H9 (cell line): ENCODE data around the gene SLC25A48. TPM values are rescaled to one million over a fixed set of nuclear protein-coding genes. Genes with fewer than 3 reads are reported as not detected.

Experiments used
- DNase-seq: peaks from one replicate; pipeline ENCODE4 v3.0.0-alpha.2; 2017
- H2AFZ ChIP-seq: one replicate; pipeline ENCODE4 v1.6.1; 2013; ENCODE audit warnings: mild to moderate bottlenecking, low read length, control low read depth, moderate library complexity
- H2AK5ac ChIP-seq: 2 replicates; pipeline ENCODE4 v1.6.1; 2013; ENCODE audit warnings: low read length, control low read depth, mixed read lengths; ENCODE audit not compliant: insufficient read length
- H2BK120ac ChIP-seq: one replicate; pipeline ENCODE4 v1.6.1; 2013; ENCODE audit warnings: low read depth, mild to moderate bottlenecking, low read length, control low read depth, inconsistent platforms; ENCODE audit not compliant: poor library complexity, severe bottlenecking
- H2BK12ac ChIP-seq: 2 replicates; pipeline ENCODE4 v1.6.1; 2013; ENCODE audit warnings: low read length, control low read depth, mixed read lengths, low read depth; ENCODE audit not compliant: insufficient read length
- H2BK15ac ChIP-seq: 2 replicates; pipeline ENCODE4 v1.6.1; 2013; ENCODE audit warnings: low read depth, low read length, control low read depth
- H2BK20ac ChIP-seq: one replicate; pipeline ENCODE4 v1.6.1; 2013; ENCODE audit warnings: low read depth, mild to moderate bottlenecking, low read length, control low read depth, inconsistent platforms; ENCODE audit not compliant: poor library complexity, severe bottlenecking
- H2BK5ac ChIP-seq: 2 replicates; pipeline ENCODE4 v1.6.1; 2013; ENCODE audit warnings: low read length, control low read depth, mixed read lengths; ENCODE audit not compliant: insufficient read length
- H3K14ac ChIP-seq: 2 replicates; pipeline ENCODE4 v1.6.1; 2013; ENCODE audit warnings: low read length, control low read depth; ENCODE audit not compliant: insufficient read depth
- H3K18ac ChIP-seq: 2 replicates; pipeline ENCODE4 v1.6.1; 2013; ENCODE audit warnings: low read depth, mild to moderate bottlenecking, mixed read lengths, low read length, control low read depth; ENCODE audit not compliant: insufficient read length
- H3K23ac ChIP-seq: 2 replicates; pipeline ENCODE4 v1.6.1; 2013; ENCODE audit warnings: low read length, control low read depth, mixed read lengths, low read depth; ENCODE audit not compliant: insufficient read length
- H3K23me2 ChIP-seq: 2 replicates; pipeline ENCODE4 v1.6.1; 2013; ENCODE audit warnings: low read depth, mild to moderate bottlenecking, mixed read lengths, low read length, control low read depth; ENCODE audit not compliant: insufficient read length, poor library complexity, severe bottlenecking
- H3K27ac ChIP-seq: 2 replicates; pipeline ENCODE4 v1.5.1; 2013; ENCODE audit warnings: low read length, control low read depth, mixed read lengths, low read depth; ENCODE audit not compliant: insufficient read length
- H3K27me3 ChIP-seq: 2 replicates; pipeline ENCODE4 v1.6.1; 2013; ENCODE audit warnings: low read length, control low read depth, inconsistent platforms; ENCODE audit not compliant: insufficient read depth
- H3K4ac ChIP-seq: 2 replicates; pipeline ENCODE4 v1.6.1; 2013; ENCODE audit warnings: low read depth, mild to moderate bottlenecking, control low read depth, inconsistent platforms, low read length, moderate library complexity
- H3K4me1 ChIP-seq: 2 replicates; pipeline ENCODE4 v1.6.1; 2013; ENCODE audit warnings: low read length, control low read depth, inconsistent platforms; ENCODE audit not compliant: insufficient read depth
- H3K4me2 ChIP-seq: 2 replicates; pipeline ENCODE4 v1.6.1; 2013; ENCODE audit warnings: low read length, control low read depth, mixed read lengths; ENCODE audit not compliant: insufficient read length, insufficient read depth
- H3K56ac ChIP-seq: 2 replicates; pipeline ENCODE4 v1.6.1; 2013; ENCODE audit warnings: low read depth, mild to moderate bottlenecking, mixed read lengths, low read length, control low read depth; ENCODE audit not compliant: insufficient read length
- H3K79me1 ChIP-seq: 2 replicates; pipeline ENCODE4 v1.6.1; 2013; ENCODE audit warnings: low read depth, mild to moderate bottlenecking, moderate library complexity, low read length, control low read depth, inconsistent platforms; ENCODE audit not compliant: insufficient read depth, poor library complexity, severe bottlenecking
- H3K79me2 ChIP-seq: 2 replicates; pipeline ENCODE4 v1.6.1; 2013; ENCODE audit warnings: low read length, control low read depth, inconsistent platforms; ENCODE audit not compliant: insufficient read depth
- H3K9ac ChIP-seq: 2 replicates; pipeline ENCODE4 v1.6.1; 2013; ENCODE audit warnings: low read length, control low read depth, mixed read lengths; ENCODE audit not compliant: insufficient read length; ENCODE audit errors: extremely low read depth
- H3K9me3 ChIP-seq: one replicate; pipeline ENCODE4 v1.6.1; 2013; ENCODE audit warnings: low read depth, low read length, inconsistent platforms; ENCODE audit not compliant: control insufficient read depth
- H3T11ph ChIP-seq: one replicate; pipeline ENCODE4 v1.6.1; 2013; ENCODE audit warnings: mild to moderate bottlenecking, low read length, control low read depth, inconsistent platforms
- H4K20me1 ChIP-seq: one replicate; pipeline ENCODE4 v1.6.1; 2013; ENCODE audit not compliant: control insufficient read depth, insufficient read length, insufficient read depth
- H4K5ac ChIP-seq: 2 replicates; pipeline ENCODE4 v1.6.1; 2013; ENCODE audit warnings: low read depth, mild to moderate bottlenecking, mixed read lengths, low read length, control low read depth; ENCODE audit not compliant: insufficient read length
- H4K8ac ChIP-seq: replicated peaks from 2 replicates; pipeline ENCODE4 v1.6.1; 2013; ENCODE audit warnings: low read length, control low read depth, mixed read lengths, low read depth; ENCODE audit not compliant: insufficient read length
- H4K91ac ChIP-seq: 2 replicates; pipeline ENCODE4 v1.6.1; 2013; ENCODE audit warnings: low read depth, mild to moderate bottlenecking, moderate library complexity, mixed read lengths, low read length, control low read depth; ENCODE audit not compliant: insufficient read length
- H3K27ac Mint-ChIP-seq, 3 experiments: 2 replicates in 2 of 3; 3 replicates in 1 of 3; pipeline ENCODE4 v1.8.0; 2020 to 2021; ENCODE audit warnings: mixed read lengths in 3 of 3, mild to moderate bottlenecking in 1 of 3, moderate library complexity in 1 of 3
- H3K27me3 Mint-ChIP-seq: 2 replicates; pipeline ENCODE4 v1.8.0; 2021; ENCODE audit warnings: low read depth, mild to moderate bottlenecking, moderate library complexity, mixed read lengths
- H3K36me3 Mint-ChIP-seq, 3 experiments: 2 replicates in 2 of 3; 3 replicates in 1 of 3; pipeline ENCODE4 v1.8.0; 2020 to 2021; ENCODE audit warnings: low read depth in 3 of 3, mixed read lengths in 3 of 3; ENCODE audit not compliant: insufficient read depth in 1 of 3
- H3K4me1 Mint-ChIP-seq, 2 experiments: 2 replicates each; pipeline ENCODE4 v1.8.0; 2020; ENCODE audit warnings: mixed read lengths in 2 of 2
- H3K4me3 Mint-ChIP-seq, 2 experiments: 2 replicates in 1 of 2; 3 replicates in 1 of 2; pipeline ENCODE4 v1.8.0; 2020 to 2021; ENCODE audit warnings: mild to moderate bottlenecking in 2 of 2, mixed read lengths in 2 of 2, moderate library complexity in 1 of 2
- H3K9me3 Mint-ChIP-seq, 2 experiments: 2 replicates in 1 of 2; 3 replicates in 1 of 2; pipeline ENCODE4 v1.8.0; 2020; ENCODE audit warnings: mild to moderate bottlenecking in 2 of 2, mixed read lengths in 2 of 2, moderate library complexity in 1 of 2
- WGBS: extraction: QIAGEN DNeasy Blood & Tissue Kit; methylation state at CpG from one replicate; pipeline ENCODE4 v1.1.7; 2013; ENCODE audit warnings: missing lambda C conversion rate, low lambda C conversion rate, mixed read lengths; ENCODE audit not compliant: insufficient read length; ENCODE audit errors: extremely low coverage; 5-methylcytosine and 5-hydroxymethylcytosine counted together
- total RNA-seq: library from RNA; stranded (reverse); gene quantifications from 2 replicates; pipeline ENCODE4 v1.2.1, GENCODE V29; 2021
- TF ChIP-seq, protein P1 (sequence below): fragments of 200-600 bp; sonication (generic); conservative IDR thresholded peaks from 3 replicates; pipeline ENCODE4 v1.8.0; 2021; ENCODE audit warnings: antibody characterized with exemption, mild to moderate bottlenecking

Gene SLC25A48
- total RNA-seq, 1 experiment from 2014 or later: 0.66 TPM

DNA sequence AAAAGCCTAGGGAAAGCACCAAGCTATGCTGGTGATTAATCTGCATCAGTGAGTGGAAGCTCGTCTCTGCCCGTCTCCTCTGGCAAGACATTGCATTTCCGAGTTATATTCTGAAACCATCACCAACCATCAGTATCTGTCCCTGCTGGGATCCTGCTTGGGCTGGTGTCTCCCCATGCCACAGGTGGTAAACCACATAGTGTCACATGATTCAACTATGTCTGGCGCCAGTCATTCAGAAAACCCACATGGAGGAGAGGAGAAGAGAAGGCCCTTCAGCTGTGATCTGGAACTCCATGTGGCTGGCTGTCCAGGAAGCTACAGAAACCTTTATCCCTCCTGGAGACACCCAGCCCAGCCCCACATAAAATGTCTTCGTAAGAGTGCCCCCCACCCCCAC, 56.4 kb downstream of the SLC25A48 start:
- Histone ChIP-seq H4K20me1 (no peaks in the 10 kb centered on the region), H3K23ac (no peak overlapping the region), H4K91ac (no peak overlapping the region), H3K9ac (no peak overlapping the region), H3K56ac (no peak overlapping the region), H3K14ac (no peak overlapping the region), H3K23me2 (peaks cover 4% of the 10 kb centered on the region), H2AK5ac (no peak overlapping the region), H3K79me1 (no peaks in the 10 kb centered on the region), H3K9me3 (no peaks in the 10 kb centered on the region), H3K27ac (no peak overlapping the region), H2BK12ac (no peak overlapping the region), H3K79me2 (no peaks in the 10 kb centered on the region), H3K4me2 (no peak overlapping the region), H2BK15ac (no peak overlapping the region), H2BK120ac (no peak overlapping the region), H3K4ac (no peak overlapping the region), H3T11ph (no peak overlapping the region), H3K18ac (no peak overlapping the region), H3K4me1 (no peaks in the 10 kb centered on the region), H4K5ac (no peak overlapping the region), H2BK5ac (no peak overlapping the region), H2AFZ (no peak overlapping the region), H4K8ac (no peak overlapping the region), H2BK20ac (no peak overlapping the region), H3K27me3 (peaks cover 2% of the 10 kb centered on the region; the same call in 1 of the 2 replicates)
- no CpG with 5 or more reads among the region's 5 CpGs for WGBS
- Mint-ChIP-seq H3K36me3 (no peaks in the 10 kb centered on the region), H3K27me3 (peaks cover 45% of the 10 kb centered on the region), H3K27ac (no peak overlapping the region), H3K4me1 (peaks cover 9 to 10% of the 10 kb centered on the region in 2 experiments), H3K9me3 (no peaks in the 10 kb centered on the region), H3K4me3 (no peak overlapping the region; a peak in 1 of 5 replicates)
- TF ChIP-seq, protein P1, sequence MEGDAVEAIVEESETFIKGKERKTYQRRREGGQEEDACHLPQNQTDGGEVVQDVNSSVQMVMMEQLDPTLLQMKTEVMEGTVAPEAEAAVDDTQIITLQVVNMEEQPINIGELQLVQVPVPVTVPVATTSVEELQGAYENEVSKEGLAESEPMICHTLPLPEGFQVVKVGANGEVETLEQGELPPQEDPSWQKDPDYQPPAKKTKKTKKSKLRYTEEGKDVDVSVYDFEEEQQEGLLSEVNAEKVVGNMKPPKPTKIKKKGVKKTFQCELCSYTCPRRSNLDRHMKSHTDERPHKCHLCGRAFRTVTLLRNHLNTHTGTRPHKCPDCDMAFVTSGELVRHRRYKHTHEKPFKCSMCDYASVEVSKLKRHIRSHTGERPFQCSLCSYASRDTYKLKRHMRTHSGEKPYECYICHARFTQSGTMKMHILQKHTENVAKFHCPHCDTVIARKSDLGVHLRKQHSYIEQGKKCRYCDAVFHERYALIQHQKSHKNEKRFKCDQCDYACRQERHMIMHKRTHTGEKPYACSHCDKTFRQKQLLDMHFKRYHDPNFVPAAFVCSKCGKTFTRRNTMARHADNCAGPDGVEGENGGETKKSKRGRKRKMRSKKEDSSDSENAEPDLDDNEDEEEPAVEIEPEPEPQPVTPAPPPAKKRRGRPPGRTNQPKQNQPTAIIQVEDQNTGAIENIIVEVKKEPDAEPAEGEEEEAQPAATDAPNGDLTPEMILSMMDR: no peak
- no peak for DNase-seq
